Calu3 (cell line): ENCODE results near the gene NGFR. TPM values are rescaled to one million over a fixed set of nuclear protein-coding genes. Genes with fewer than 3 reads are reported as not detected.

Experiments used
- BruUV-seq: library from RNA; stranded (reverse); fragments of 400-500 nt; replicated peaks from 2 replicates; lab custom pipeline; 2021; lab: Mats Ljungman, UMichigan
- CTCF ChIA-PET: fragments of 300-600 bp; sonication (Branson Sonifier 250); formaldehyde crosslinking; loops from one replicate; lab custom pipeline; 2022; ENCODE audit warnings: antibody characterized with exemption; lab: Charles Lee
- DNase-seq: peaks from one replicate; pipeline ENCODE4 v3.0.0; 2022
- H3K27ac Mint-ChIP-seq: one replicate; pipeline ENCODE4 v1.8.0; 2022; ENCODE audit warnings: mixed read lengths; ENCODE audit not compliant: unreplicated experiment
- H3K27me3 Mint-ChIP-seq: one replicate; pipeline ENCODE4 v1.8.0; 2022; ENCODE audit warnings: mixed read lengths; ENCODE audit not compliant: unreplicated experiment
- H3K36me3 Mint-ChIP-seq: one replicate; pipeline ENCODE4 v1.8.0; 2022; ENCODE audit warnings: mild to moderate bottlenecking, moderate library complexity, mixed read lengths; ENCODE audit not compliant: insufficient read depth, unreplicated experiment
- H3K4me1 Mint-ChIP-seq: one replicate; pipeline ENCODE4 v1.8.0; 2022; ENCODE audit warnings: mild to moderate bottlenecking, low read depth, mixed read lengths; ENCODE audit not compliant: unreplicated experiment
- H3K4me3 Mint-ChIP-seq: one replicate; pipeline ENCODE4 v1.8.0; 2022; ENCODE audit warnings: mild to moderate bottlenecking, low read depth, moderate library complexity, mixed read lengths; ENCODE audit not compliant: unreplicated experiment
- H3K9me3 Mint-ChIP-seq: one replicate; pipeline ENCODE4 v1.8.0; 2022; ENCODE audit warnings: low read depth, mixed read lengths; ENCODE audit not compliant: unreplicated experiment
- intact Hi-C: fragments of 100-400 bp; cut with micrococcal nuclease; formaldehyde crosslinking; loops from one replicate; pipeline ENCODE4 v1.10.0; 2022; ENCODE audit not compliant: unreplicated experiment
- total RNA-seq: library from RNA; stranded (reverse); gene quantifications from 2 replicates; pipeline ENCODE4 v1.2.3, GENCODE V29; 2022
- TF ChIP-seq, protein P1 (sequence below): fragments of 200-600 bp; IDR thresholded peaks from one replicate; pipeline ENCODE4 v1.8.0; 2022; ENCODE audit warnings: antibody characterized with exemption; ENCODE audit not compliant: unreplicated experiment

Gene NGFR
- total RNA-seq, 1 experiment from 2014 or later, result 0.66 TPM

GRCh38 chr17:49545007-49545660, 50.0 kb downstream of the NGFR start:
- CTCF ChIA-PET, result interaction anchor here (0.6 to 1.5 kb wide), 2 partner anchors 63 to 191 kb away, joined by 3 to 4 read pairs; no protein-coding TSS in a partner anchor
- no peak overlapping the region for H3K27ac Mint-ChIP-seq
- H3K9me3 Mint-ChIP-seq, result peaks cover 6% of the 10 kb centered on the region
- DNase-seq, result no peak
- H3K4me1 Mint-ChIP-seq, result no peaks in the 10 kb centered on the region
- H3K27me3 Mint-ChIP-seq, result peaks cover 78% of the 10 kb centered on the region
- no peaks in the 10 kb centered on the region for H3K36me3 Mint-ChIP-seq
- TF ChIP-seq, protein P1, sequence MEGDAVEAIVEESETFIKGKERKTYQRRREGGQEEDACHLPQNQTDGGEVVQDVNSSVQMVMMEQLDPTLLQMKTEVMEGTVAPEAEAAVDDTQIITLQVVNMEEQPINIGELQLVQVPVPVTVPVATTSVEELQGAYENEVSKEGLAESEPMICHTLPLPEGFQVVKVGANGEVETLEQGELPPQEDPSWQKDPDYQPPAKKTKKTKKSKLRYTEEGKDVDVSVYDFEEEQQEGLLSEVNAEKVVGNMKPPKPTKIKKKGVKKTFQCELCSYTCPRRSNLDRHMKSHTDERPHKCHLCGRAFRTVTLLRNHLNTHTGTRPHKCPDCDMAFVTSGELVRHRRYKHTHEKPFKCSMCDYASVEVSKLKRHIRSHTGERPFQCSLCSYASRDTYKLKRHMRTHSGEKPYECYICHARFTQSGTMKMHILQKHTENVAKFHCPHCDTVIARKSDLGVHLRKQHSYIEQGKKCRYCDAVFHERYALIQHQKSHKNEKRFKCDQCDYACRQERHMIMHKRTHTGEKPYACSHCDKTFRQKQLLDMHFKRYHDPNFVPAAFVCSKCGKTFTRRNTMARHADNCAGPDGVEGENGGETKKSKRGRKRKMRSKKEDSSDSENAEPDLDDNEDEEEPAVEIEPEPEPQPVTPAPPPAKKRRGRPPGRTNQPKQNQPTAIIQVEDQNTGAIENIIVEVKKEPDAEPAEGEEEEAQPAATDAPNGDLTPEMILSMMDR, result no peak
- H3K4me3 Mint-ChIP-seq, result no peak overlapping the region
- intact Hi-C loops, result no loop called here
- no TSS peak for BruUV-seq

DNA sequence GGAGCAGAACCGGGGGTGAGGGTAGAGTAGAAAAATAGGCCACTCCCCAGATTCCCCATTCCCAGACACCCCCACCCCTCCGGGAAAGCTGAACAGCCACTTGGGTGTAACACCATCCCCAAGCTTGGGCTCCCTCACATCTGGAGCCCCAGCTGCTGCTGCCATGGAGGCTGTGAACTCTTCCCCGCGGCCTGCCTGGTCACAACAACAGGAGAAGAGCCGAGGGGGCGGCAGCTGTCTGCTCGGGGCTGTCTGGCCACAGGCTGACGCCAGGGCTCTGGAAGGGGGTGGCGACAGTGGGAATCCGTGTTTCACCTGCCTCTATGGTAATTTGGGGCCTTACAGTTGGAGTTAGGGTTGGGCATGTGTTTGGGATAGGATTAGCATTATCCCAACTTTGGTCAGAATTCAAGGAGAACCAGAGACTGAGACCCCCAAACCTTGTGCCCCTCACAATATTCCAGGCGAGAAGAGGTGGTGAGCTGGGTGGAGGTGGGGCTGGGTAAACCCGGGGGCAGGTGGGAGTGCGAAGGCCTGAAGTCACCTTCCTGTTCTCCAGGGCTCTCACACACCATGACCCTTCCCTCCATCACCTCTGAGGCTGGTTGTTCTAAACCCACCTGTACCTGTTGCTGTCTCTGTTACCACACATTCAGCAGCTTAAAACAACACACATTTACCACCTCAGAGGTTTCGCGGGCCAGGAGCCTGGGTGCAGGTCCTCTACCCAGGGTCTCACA, 50.9 kb downstream of the NGFR start:
- Mint-ChIP-seq H3K4me3 (no peak overlapping the region), H3K27ac (no peak overlapping the region), H3K4me1 (no peaks in the 10 kb centered on the region), H3K27me3 (peaks cover 70% of the 10 kb centered on the region), H3K9me3 (peaks cover 6% of the 10 kb centered on the region), H3K36me3 (no peaks in the 10 kb centered on the region)
- TF ChIP-seq, protein P1, result no peak
- intact Hi-C loops, result no loop called here
- CTCF ChIA-PET, result interaction anchor here (1.0 to 1.5 kb wide), 2 partner anchors 10 to 64 kb away, joined by 3 to 4 read pairs; no protein-coding TSS in a partner anchor
- no TSS peak for BruUV-seq
- no peak for DNase-seq

DNA sequence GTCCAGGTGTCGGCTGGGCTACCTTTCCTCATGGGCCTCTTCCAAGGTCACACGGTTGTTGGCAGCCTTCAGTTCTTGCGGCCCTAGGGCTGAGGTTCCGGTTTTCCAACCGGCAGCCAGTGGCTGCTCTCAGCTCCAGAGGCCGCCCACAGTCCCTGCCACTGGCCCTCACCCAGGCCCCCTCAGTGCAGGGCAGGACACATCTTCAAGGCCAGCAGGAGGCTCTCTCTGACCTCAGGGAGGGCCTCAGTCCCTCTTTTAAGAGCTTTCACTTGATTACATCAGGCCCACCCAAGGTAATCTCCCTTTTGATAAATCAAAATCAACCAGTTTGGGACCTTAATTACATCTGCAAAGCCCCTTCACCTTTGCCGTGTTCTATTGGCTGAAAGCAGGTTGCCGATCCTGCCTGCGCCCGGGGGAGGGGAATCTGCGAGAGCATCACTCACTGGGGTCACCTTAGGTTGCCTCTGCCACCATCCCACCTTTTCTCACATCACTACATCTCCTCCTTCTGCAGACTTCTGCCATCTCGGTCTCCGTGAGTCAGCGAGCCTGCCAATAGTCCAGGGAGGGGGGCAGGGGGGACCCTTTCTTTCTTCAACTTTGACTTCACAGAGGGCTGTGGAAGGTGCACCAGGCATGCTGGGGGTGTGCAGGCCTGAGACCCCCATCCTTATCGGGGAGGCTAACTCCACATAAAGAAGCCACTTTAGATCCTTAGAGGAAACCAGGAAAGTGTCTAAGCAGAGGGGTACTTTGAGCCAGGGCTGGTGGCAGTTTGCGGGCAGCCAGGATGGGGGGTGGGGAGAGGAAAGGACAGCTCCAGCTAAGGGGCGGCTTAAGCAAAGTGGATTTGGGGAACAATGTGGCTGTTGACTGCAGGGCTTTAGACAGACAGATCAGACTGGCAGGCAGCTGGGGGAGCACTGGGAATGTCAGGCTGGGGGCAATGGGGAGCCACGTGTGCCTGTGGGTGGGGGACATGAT, 51.7 kb downstream of the NGFR start:
- CTCF ChIA-PET, result interaction anchor here (0.7 to 1.0 kb wide), 2 partner anchors 9 to 141 kb away, joined by 3 to 4 read pairs; no protein-coding TSS in a partner anchor
- H3K27ac Mint-ChIP-seq, result no peak overlapping the region
- intact Hi-C loops, result no loop called here
- H3K36me3 Mint-ChIP-seq, result no peaks in the 10 kb centered on the region
- DNase-seq, result no peak
- TF ChIP-seq, protein P1, result no peak
- peaks cover 6% of the 10 kb centered on the region for H3K9me3 Mint-ChIP-seq
- no TSS peak for BruUV-seq
- H3K27me3 Mint-ChIP-seq, result peaks cover 61% of the 10 kb centered on the region
- H3K4me3 Mint-ChIP-seq, result no peak overlapping the region
- no peaks in the 10 kb centered on the region for H3K4me1 Mint-ChIP-seq

DNA sequence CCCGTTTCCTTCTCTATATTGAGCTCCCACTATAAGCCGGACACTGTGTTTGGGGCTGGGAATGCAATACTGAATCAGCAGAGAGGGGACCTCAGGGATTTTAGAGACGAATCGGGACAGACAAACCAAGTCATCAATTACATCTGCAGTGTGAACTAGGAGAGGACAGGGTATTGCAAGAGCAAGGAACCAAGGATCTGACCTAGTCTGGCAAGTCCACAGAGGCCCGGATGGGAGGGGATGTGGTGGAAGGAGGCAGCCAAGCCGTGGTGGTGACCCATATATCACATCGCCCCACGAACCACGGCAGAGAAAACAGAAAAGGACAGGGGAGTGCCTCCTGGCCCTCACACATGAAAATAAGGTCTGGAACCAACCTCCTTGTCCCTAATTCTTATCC, 52.5 kb downstream of the NGFR start:
- peaks cover 60% of the 10 kb centered on the region for H3K27me3 Mint-ChIP-seq
- TF ChIP-seq, protein P1, result no peak
- intact Hi-C loops, result no loop called here
- H3K9me3 Mint-ChIP-seq, result peaks cover 6% of the 10 kb centered on the region
- H3K36me3 Mint-ChIP-seq, result no peaks in the 10 kb centered on the region
- DNase-seq, result no peak
- BruUV-seq, result no TSS peak
- H3K4me3 Mint-ChIP-seq, result no peak overlapping the region
- no peak overlapping the region for H3K27ac Mint-ChIP-seq
- H3K4me1 Mint-ChIP-seq, result no peaks in the 10 kb centered on the region
- CTCF ChIA-PET, result interaction anchor here (0.7 to 1.4 kb wide), 2 partner anchors 139 to 140 kb away, joined by 3 to 4 read pairs; no protein-coding TSS in a partner anchor
